ENCODE data around the gene ARPC2.

DNA sequence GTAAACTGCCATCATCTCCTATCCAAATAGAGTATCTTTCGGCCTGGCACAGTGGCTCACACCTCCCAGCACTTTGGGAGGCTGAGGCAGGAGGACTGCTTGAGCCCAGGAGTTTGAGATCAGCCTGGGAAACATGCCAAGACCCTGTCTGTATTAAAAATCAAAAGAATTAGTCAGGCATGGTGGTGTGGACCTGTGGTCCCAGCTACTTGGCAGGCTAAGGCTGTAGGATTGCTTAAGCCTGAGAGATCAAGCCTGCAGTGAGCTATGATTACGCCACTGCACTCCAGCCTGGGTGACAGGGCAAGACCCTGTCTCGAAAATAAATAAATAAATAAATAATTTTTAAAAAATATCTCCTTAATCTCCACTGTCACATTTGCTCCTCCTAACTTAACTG, 14.7 kb upstream of the ARPC2 start:
- TF ChIP-seq, protein P1, sequence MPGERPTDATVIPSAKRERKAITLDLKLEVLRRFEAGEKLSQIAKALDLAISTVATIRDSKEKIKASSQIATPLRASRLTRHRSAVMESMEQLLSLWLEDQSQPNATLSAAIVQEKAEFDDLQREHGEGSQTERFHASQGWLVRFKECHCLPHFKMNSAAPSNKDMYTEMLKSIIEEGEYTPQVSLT (CRISPR knock-in tag; IDR thresholded peaks at IDR 0.05; ENCODE audit: borderline replicate concordance, low read depth) = no peak
- TF ChIP-seq JUND (CRISPR knock-in tag; IDR thresholded peaks at IDR 0.05) = no peak
